HT1080 (cell line): ENCODE measurements around the gene TTC7B. TPM values are rescaled to one million over a fixed set of nuclear protein-coding genes. Genes with fewer than 3 reads are reported as not detected.
A peak's percentile ranks its signal among the peaks of the same experiment; 100 is the strongest.

ENCODE experiments used
- DNase-seq: peaks from one replicate; pipeline ENCODE4 v3.0.0-alpha.2; 2015; ENCODE audit warnings: low read depth
- total RNA-seq: library from RNA; depleted of rRNA; stranded (reverse); fragments of >200 nt; shearing (Covaris generic); gene quantifications from 2 replicates; pipeline ENCODE4 v1.2.3, GENCODE V29; 2014

Gene TTC7B
- total RNA-seq, 1 experiment from 2014 or later: 44.8 TPM

GRCh38 chr14:90624227-90624626, 192.0 kb downstream of the TTC7B start:
- DNase-seq: peak; percentile 87

GRCh38 chr14:90621201-90621600, 195.0 kb downstream of the TTC7B start:
- DNase-seq: no peak

GRCh38 chr14:90620568-90621077, 195.6 kb downstream of the TTC7B start:
- DNase-seq: no peak

- no peak for DNase-seq
These were observed 196.3 kb downstream of the TTC7B start for GRCh38 chr14:90619911-90620310.

- DNase-seq: no peak
These were observed 198.3 kb downstream of the TTC7B start for GRCh38 chr14:90617961-90618360.

GRCh38 chr14:90616881-90617280, 199.3 kb downstream of the TTC7B start:
- peak; percentile 34 for DNase-seq

- DNase-seq: no peak
These were observed 199.9 kb downstream of the TTC7B start for GRCh38 chr14:90616313-90616712.

GRCh38 chr14:90615517-90616060, 200.6 kb downstream of the TTC7B start:
- DNase-seq: no peak

- DNase-seq: no peak
These were observed 201.3 kb downstream of the TTC7B start for GRCh38 chr14:90614696-90615516.

GRCh38 chr14:90613997-90614396, 202.2 kb downstream of the TTC7B start:
- DNase-seq: no peak

- no peak for DNase-seq
These were observed 202.8 kb downstream of the TTC7B start for GRCh38 chr14:90613453-90613852.

GRCh38 chr14:90612801-90613200, 203.4 kb downstream of the TTC7B start:
- DNase-seq: no peak

GRCh38 chr14:90611936-90612335, 204.3 kb downstream of the TTC7B start:
- no peak for DNase-seq

GRCh38 chr14:90611501-90611900, 204.7 kb downstream of the TTC7B start:
- no peak for DNase-seq

GRCh38 chr14:90610346-90611040, 205.7 kb downstream of the TTC7B start:
- DNase-seq: no peak

GRCh38 chr14:90609376-90609775, 206.9 kb downstream of the TTC7B start:
- no peak for DNase-seq

- no peak for DNase-seq
These were observed 207.3 kb downstream of the TTC7B start for GRCh38 chr14:90608929-90609341.

- no peak for DNase-seq
These were observed 207.9 kb downstream of the TTC7B start for GRCh38 chr14:90608281-90608680.

- DNase-seq: no peak
These were observed 209.1 kb downstream of the TTC7B start for GRCh38 chr14:90607141-90607540.

- DNase-seq: no peak
These were observed 209.8 kb downstream of the TTC7B start for GRCh38 chr14:90606434-90606833.

GRCh38 chr14:90605430-90605829, 210.8 kb downstream of the TTC7B start:
- no peak for DNase-seq

GRCh38 chr14:90604356-90604755, 211.9 kb downstream of the TTC7B start:
- DNase-seq: no peak
